ENCODE results near the gene SYT15.
"Not testable (repeated sequence)": the region's sequence is repeated elsewhere in the genome, so short reads cannot be mapped to it uniquely, and the experiment has no call there.

DNA sequence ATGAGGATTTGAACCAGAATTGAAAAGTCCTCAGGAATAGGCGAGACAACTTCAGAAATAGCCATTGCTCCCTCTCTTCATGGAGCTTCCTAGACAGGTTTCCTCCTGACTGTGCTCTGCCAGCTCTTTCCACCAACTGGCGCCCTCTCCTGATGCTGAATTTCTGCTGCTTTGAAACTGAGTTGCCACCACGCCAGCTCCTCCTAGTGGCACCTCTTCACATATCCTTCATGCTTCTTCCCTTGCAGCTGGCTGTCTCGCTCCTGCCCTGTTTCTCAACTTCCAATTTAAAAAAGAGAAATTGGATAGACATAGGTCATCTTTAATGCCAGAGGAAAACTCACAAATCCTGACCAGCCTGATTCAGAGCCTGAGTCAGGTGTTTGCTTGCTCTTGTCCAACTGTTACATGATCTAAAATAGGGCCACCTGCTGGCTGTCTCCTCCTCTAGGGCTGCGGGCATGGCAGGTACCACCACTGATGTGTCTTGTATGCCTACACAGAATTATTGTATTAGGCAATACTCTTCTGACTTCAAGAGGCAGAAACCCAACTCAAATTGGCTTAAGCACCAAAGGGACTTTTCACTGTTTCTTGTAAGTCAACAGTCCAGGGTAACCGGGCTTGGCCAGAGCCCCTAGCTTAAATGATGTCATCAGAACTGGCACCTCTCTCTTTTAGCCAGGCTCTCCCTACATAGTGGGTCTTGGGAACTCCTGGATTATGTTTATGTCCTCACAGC, 13.2 kb upstream of the SYT15 start:
- TF ChIP-seq, protein P1, sequence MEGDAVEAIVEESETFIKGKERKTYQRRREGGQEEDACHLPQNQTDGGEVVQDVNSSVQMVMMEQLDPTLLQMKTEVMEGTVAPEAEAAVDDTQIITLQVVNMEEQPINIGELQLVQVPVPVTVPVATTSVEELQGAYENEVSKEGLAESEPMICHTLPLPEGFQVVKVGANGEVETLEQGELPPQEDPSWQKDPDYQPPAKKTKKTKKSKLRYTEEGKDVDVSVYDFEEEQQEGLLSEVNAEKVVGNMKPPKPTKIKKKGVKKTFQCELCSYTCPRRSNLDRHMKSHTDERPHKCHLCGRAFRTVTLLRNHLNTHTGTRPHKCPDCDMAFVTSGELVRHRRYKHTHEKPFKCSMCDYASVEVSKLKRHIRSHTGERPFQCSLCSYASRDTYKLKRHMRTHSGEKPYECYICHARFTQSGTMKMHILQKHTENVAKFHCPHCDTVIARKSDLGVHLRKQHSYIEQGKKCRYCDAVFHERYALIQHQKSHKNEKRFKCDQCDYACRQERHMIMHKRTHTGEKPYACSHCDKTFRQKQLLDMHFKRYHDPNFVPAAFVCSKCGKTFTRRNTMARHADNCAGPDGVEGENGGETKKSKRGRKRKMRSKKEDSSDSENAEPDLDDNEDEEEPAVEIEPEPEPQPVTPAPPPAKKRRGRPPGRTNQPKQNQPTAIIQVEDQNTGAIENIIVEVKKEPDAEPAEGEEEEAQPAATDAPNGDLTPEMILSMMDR (IDR thresholded peaks at IDR 0.05): peak in 4 of 6 experiments; percentile 53 to 75 (median 65)
- TF ChIP-seq EP300, POLR2A (IDR thresholded peaks at IDR 0.05): not testable (repeated sequence)

Measured in upper lobe of left lung (tissue), 4 donors.